Uterus (tissue), 2 donors: ENCODE measurements around the gene RIPOR2.

Experiments used
- CTCF ChIP-seq, 4 experiments: fragments of 200-600 bp in 2 of 4; fragments of 450-650 bp in 2 of 4; sonication (generic) in 2 of 4; IDR thresholded peaks; one replicate each; pipeline ENCODE4 v1.5.1; 2016 to 2019; ENCODE audit warnings: antibody characterized with exemption in 4 of 4, mild to moderate bottlenecking in 2 of 4, moderate library complexity in 1 of 4
- POLR2A ChIP-seq, 2 donors: fragments of 450-650 bp; IDR thresholded peaks; one replicate each; pipeline ENCODE4 v1.6.1; 2016; ENCODE audit warnings: antibody characterized with exemption in 2 of 2, mild to moderate bottlenecking in 1 of 2, moderate library complexity in 1 of 2

- TF ChIP-seq POLR2A (IDR thresholded peaks at IDR 0.05) (no peak), CTCF (IDR thresholded peaks at IDR 0.05) (no peak)
Observed at GRCh38 chr6:24899136-24899996, 36.4 kb downstream of the RIPOR2 start.
